H9 (cell line): ENCODE results near the gene RNF215. TPM values are rescaled to one million over a fixed set of nuclear protein-coding genes. Genes with fewer than 3 reads are reported as not detected.

Experiments
- DNase-seq: peaks from one replicate; pipeline ENCODE4 v3.0.0-alpha.2; 2017
- H2AFZ ChIP-seq: one replicate; pipeline ENCODE4 v1.6.1; 2013; ENCODE audit warnings: mild to moderate bottlenecking, low read length, control low read depth, moderate library complexity
- H2AK5ac ChIP-seq: 2 replicates; pipeline ENCODE4 v1.6.1; 2013; ENCODE audit warnings: low read length, control low read depth, mixed read lengths; ENCODE audit not compliant: insufficient read length
- H2BK120ac ChIP-seq: one replicate; pipeline ENCODE4 v1.6.1; 2013; ENCODE audit warnings: low read depth, mild to moderate bottlenecking, low read length, control low read depth, inconsistent platforms; ENCODE audit not compliant: poor library complexity, severe bottlenecking
- H2BK12ac ChIP-seq: 2 replicates; pipeline ENCODE4 v1.6.1; 2013; ENCODE audit warnings: low read length, control low read depth, mixed read lengths, low read depth; ENCODE audit not compliant: insufficient read length
- H2BK15ac ChIP-seq: 2 replicates; pipeline ENCODE4 v1.6.1; 2013; ENCODE audit warnings: low read depth, low read length, control low read depth
- H2BK20ac ChIP-seq: one replicate; pipeline ENCODE4 v1.6.1; 2013; ENCODE audit warnings: low read depth, mild to moderate bottlenecking, low read length, control low read depth, inconsistent platforms; ENCODE audit not compliant: poor library complexity, severe bottlenecking
- H2BK5ac ChIP-seq: 2 replicates; pipeline ENCODE4 v1.6.1; 2013; ENCODE audit warnings: low read length, control low read depth, mixed read lengths; ENCODE audit not compliant: insufficient read length
- H3K14ac ChIP-seq: 2 replicates; pipeline ENCODE4 v1.6.1; 2013; ENCODE audit warnings: low read length, control low read depth; ENCODE audit not compliant: insufficient read depth
- H3K18ac ChIP-seq: 2 replicates; pipeline ENCODE4 v1.6.1; 2013; ENCODE audit warnings: low read depth, mild to moderate bottlenecking, mixed read lengths, low read length, control low read depth; ENCODE audit not compliant: insufficient read length
- H3K23ac ChIP-seq: 2 replicates; pipeline ENCODE4 v1.6.1; 2013; ENCODE audit warnings: low read length, control low read depth, mixed read lengths, low read depth; ENCODE audit not compliant: insufficient read length
- H3K23me2 ChIP-seq: 2 replicates; pipeline ENCODE4 v1.6.1; 2013; ENCODE audit warnings: low read depth, mild to moderate bottlenecking, mixed read lengths, low read length, control low read depth; ENCODE audit not compliant: insufficient read length, poor library complexity, severe bottlenecking
- H3K27ac ChIP-seq: 2 replicates; pipeline ENCODE4 v1.5.1; 2013; ENCODE audit warnings: low read length, control low read depth, mixed read lengths, low read depth; ENCODE audit not compliant: insufficient read length
- H3K27me3 ChIP-seq: 2 replicates; pipeline ENCODE4 v1.6.1; 2013; ENCODE audit warnings: low read length, control low read depth, inconsistent platforms; ENCODE audit not compliant: insufficient read depth
- H3K4ac ChIP-seq: 2 replicates; pipeline ENCODE4 v1.6.1; 2013; ENCODE audit warnings: low read depth, mild to moderate bottlenecking, control low read depth, inconsistent platforms, low read length, moderate library complexity
- H3K4me1 ChIP-seq: 2 replicates; pipeline ENCODE4 v1.6.1; 2013; ENCODE audit warnings: low read length, control low read depth, inconsistent platforms; ENCODE audit not compliant: insufficient read depth
- H3K4me2 ChIP-seq: 2 replicates; pipeline ENCODE4 v1.6.1; 2013; ENCODE audit warnings: low read length, control low read depth, mixed read lengths; ENCODE audit not compliant: insufficient read length, insufficient read depth
- H3K56ac ChIP-seq: 2 replicates; pipeline ENCODE4 v1.6.1; 2013; ENCODE audit warnings: low read depth, mild to moderate bottlenecking, mixed read lengths, low read length, control low read depth; ENCODE audit not compliant: insufficient read length
- H3K79me1 ChIP-seq: 2 replicates; pipeline ENCODE4 v1.6.1; 2013; ENCODE audit warnings: low read depth, mild to moderate bottlenecking, moderate library complexity, low read length, control low read depth, inconsistent platforms; ENCODE audit not compliant: insufficient read depth, poor library complexity, severe bottlenecking
- H3K79me2 ChIP-seq: 2 replicates; pipeline ENCODE4 v1.6.1; 2013; ENCODE audit warnings: low read length, control low read depth, inconsistent platforms; ENCODE audit not compliant: insufficient read depth
- H3K9ac ChIP-seq: 2 replicates; pipeline ENCODE4 v1.6.1; 2013; ENCODE audit warnings: low read length, control low read depth, mixed read lengths; ENCODE audit not compliant: insufficient read length; ENCODE audit errors: extremely low read depth
- H3K9me3 ChIP-seq: one replicate; pipeline ENCODE4 v1.6.1; 2013; ENCODE audit warnings: low read depth, low read length, inconsistent platforms; ENCODE audit not compliant: control insufficient read depth
- H3T11ph ChIP-seq: one replicate; pipeline ENCODE4 v1.6.1; 2013; ENCODE audit warnings: mild to moderate bottlenecking, low read length, control low read depth, inconsistent platforms
- H4K20me1 ChIP-seq: one replicate; pipeline ENCODE4 v1.6.1; 2013; ENCODE audit not compliant: control insufficient read depth, insufficient read length, insufficient read depth
- H4K5ac ChIP-seq: 2 replicates; pipeline ENCODE4 v1.6.1; 2013; ENCODE audit warnings: low read depth, mild to moderate bottlenecking, mixed read lengths, low read length, control low read depth; ENCODE audit not compliant: insufficient read length
- H4K8ac ChIP-seq: replicated peaks from 2 replicates; pipeline ENCODE4 v1.6.1; 2013; ENCODE audit warnings: low read length, control low read depth, mixed read lengths, low read depth; ENCODE audit not compliant: insufficient read length
- H4K91ac ChIP-seq: 2 replicates; pipeline ENCODE4 v1.6.1; 2013; ENCODE audit warnings: low read depth, mild to moderate bottlenecking, moderate library complexity, mixed read lengths, low read length, control low read depth; ENCODE audit not compliant: insufficient read length
- H3K27ac Mint-ChIP-seq, 3 experiments: 2 replicates in 2 of 3; 3 replicates in 1 of 3; pipeline ENCODE4 v1.8.0; 2020 to 2021; ENCODE audit warnings: mixed read lengths in 3 of 3, mild to moderate bottlenecking in 1 of 3, moderate library complexity in 1 of 3
- H3K27me3 Mint-ChIP-seq: 2 replicates; pipeline ENCODE4 v1.8.0; 2021; ENCODE audit warnings: low read depth, mild to moderate bottlenecking, moderate library complexity, mixed read lengths
- H3K36me3 Mint-ChIP-seq, 3 experiments: 2 replicates in 2 of 3; 3 replicates in 1 of 3; pipeline ENCODE4 v1.8.0; 2020 to 2021; ENCODE audit warnings: low read depth in 3 of 3, mixed read lengths in 3 of 3; ENCODE audit not compliant: insufficient read depth in 1 of 3
- H3K4me1 Mint-ChIP-seq, 2 experiments: 2 replicates each; pipeline ENCODE4 v1.8.0; 2020; ENCODE audit warnings: mixed read lengths in 2 of 2
- H3K4me3 Mint-ChIP-seq, 2 experiments: 2 replicates in 1 of 2; 3 replicates in 1 of 2; pipeline ENCODE4 v1.8.0; 2020 to 2021; ENCODE audit warnings: mild to moderate bottlenecking in 2 of 2, mixed read lengths in 2 of 2, moderate library complexity in 1 of 2
- H3K9me3 Mint-ChIP-seq, 2 experiments: 2 replicates in 1 of 2; 3 replicates in 1 of 2; pipeline ENCODE4 v1.8.0; 2020; ENCODE audit warnings: mild to moderate bottlenecking in 2 of 2, mixed read lengths in 2 of 2, moderate library complexity in 1 of 2
- CTCF ChIP-seq: fragments of 200-600 bp; sonication (generic); conservative IDR thresholded peaks from 3 replicates; pipeline ENCODE4 v1.8.0; 2021; ENCODE audit warnings: antibody characterized with exemption, mild to moderate bottlenecking
- WGBS: extraction: QIAGEN DNeasy Blood & Tissue Kit; methylation state at CpG from one replicate; pipeline ENCODE4 v1.1.7; 2013; ENCODE audit warnings: missing lambda C conversion rate, low lambda C conversion rate, mixed read lengths; ENCODE audit not compliant: insufficient read length; ENCODE audit errors: extremely low coverage; 5-methylcytosine and 5-hydroxymethylcytosine counted together
- total RNA-seq: library from RNA; stranded (reverse); gene quantifications from 2 replicates; pipeline ENCODE4 v1.2.1, GENCODE V29; 2021

The RNF215 gene
- total RNA-seq, 1 experiment from 2014 or later = 24.5 TPM

- Histone ChIP-seq H3K9me3 (no peaks in the 10 kb centered on the region), H3K14ac (no peak overlapping the region), H2BK5ac (no peak overlapping the region), H2BK120ac (no peak overlapping the region), H3K27ac (no peak overlapping the region), H2BK20ac (no peak overlapping the region), H3K4ac (no peak overlapping the region), H4K91ac (no peak overlapping the region), H3K18ac (no peak overlapping the region), H2AK5ac (no peak overlapping the region), H4K5ac (no peak overlapping the region), H3K79me1 (no peaks in the 10 kb centered on the region), H4K8ac (no peak overlapping the region), H3K4me1 (no peaks in the 10 kb centered on the region), H4K20me1 (no peaks in the 10 kb centered on the region), H3K4me2 (no peak overlapping the region), H2BK15ac (no peak overlapping the region), H2AFZ (no peak overlapping the region), H2BK12ac (no peak overlapping the region), H3K23me2 (no peaks in the 10 kb centered on the region), H3K79me2 (no peaks in the 10 kb centered on the region), H3K23ac (no peak overlapping the region), H3K9ac (no peak overlapping the region), H3K56ac (no peak overlapping the region), H3K27me3 (no peaks in the 10 kb centered on the region), H3T11ph (no peak overlapping the region)
- no peaks in the 10 kb centered on the region for H3K9me3 Mint-ChIP-seq
- no peak overlapping the region for H3K27ac Mint-ChIP-seq
- no peak for DNase-seq
- no peak overlapping the region for H3K4me3 Mint-ChIP-seq
- no peaks in the 10 kb centered on the region for H3K27me3 Mint-ChIP-seq
- peaks cover 0 to 5% of the 10 kb centered on the region in 2 experiments; a peak in 1 of 4 replicates for H3K4me1 Mint-ChIP-seq
- no CpG with 5 or more reads among the region's 5 CpGs for WGBS
- peaks cover 13 to 68% (median 44%) of the 10 kb centered on the region in 3 experiments for H3K36me3 Mint-ChIP-seq
- no peak for TF ChIP-seq CTCF
Observed at GRCh38 chr22:30413745-30414524, 26.7 kb upstream of the RNF215 start.
